ENCODE data around the gene PRPF19. TPM values are rescaled to one million over a fixed set of nuclear protein-coding genes. Genes with fewer than 3 reads are reported as not detected.

The PRPF19 gene
- total RNA-seq, 1 donor: 41.5 TPM

GRCh38 chr11:60890696-60891095 lies 15.7 kb downstream of the PRPF19 start:
- DNase-seq (ENCODE audit: low read depth): no peak
- TF ChIP-seq CTCF (IDR thresholded peaks at IDR 0.05; ENCODE audit: insufficient read depth, low read depth, low read length): no peak
- no peak overlapping the region for H3K4me3 ChIP-seq (ENCODE audit: low read depth, low read length)

DNA sequence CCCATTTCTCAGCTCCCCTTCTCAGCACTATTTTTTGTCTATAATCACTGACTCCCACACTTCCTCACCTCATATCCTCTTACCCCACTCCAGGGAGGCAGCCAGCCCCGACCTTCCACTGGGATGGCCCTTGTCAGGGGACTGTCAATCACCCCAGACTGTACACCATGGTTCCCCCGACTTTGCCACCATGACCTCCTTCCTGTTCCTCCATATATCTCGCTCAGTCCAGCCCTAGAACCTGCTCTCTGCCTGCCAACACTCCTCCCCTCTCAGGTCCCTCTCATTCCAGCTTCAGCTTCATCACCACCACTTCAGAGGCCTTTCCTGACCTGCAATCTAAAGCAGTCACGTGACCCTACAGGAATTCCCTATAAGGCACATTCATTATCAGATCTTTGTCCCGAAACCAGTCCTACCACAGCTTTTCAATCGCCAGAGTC lies 16.5 kb downstream of the PRPF19 start:
- TF ChIP-seq CTCF (IDR thresholded peaks at IDR 0.05; ENCODE audit: insufficient read depth, low read depth, low read length): no peak
- H3K4me3 ChIP-seq (ENCODE audit: low read depth, low read length): no peak overlapping the region
- DNase-seq (ENCODE audit: low read depth): no peak

GRCh38 chr11:60887556-60887955 lies 18.8 kb downstream of the PRPF19 start:
- no peak overlapping the region for H3K4me3 ChIP-seq (ENCODE audit: low read depth, low read length)
- peak; percentile 76 for TF ChIP-seq CTCF (IDR thresholded peaks at IDR 0.05; ENCODE audit: insufficient read depth, low read depth, low read length)
- DNase-seq (ENCODE audit: low read depth): peak; percentile 53

DNA sequence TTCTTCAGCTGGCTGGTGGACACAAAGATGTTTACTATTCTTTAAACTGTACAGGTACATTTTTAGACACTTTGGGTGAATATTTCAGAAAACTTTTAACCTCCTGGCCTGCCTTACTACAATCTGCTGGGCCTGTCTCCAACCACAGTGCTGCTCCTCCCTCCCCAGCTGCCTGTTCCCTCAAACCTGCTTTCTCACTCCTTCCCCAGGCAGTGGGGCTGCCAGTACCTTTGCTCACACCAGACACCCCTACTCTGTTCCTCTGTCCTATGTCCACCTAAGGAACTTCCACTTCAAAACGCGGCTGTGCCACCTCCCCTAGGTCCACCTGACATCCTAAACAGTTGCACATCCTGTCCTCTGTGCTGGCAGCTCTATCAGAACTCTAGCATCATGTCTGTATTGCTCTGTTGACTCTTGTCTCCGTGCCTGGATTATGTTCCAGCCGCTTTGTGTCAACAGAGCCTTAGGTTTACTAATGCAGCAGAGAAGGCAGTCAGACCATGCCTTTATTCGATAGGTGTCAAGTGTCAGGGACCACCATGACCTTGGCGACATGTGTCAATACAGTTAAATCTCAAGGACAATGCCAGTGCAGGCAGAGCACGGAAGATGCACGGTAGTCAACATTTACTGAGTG lies 25.6 kb downstream of the PRPF19 start:
- no peak for TF ChIP-seq CTCF (IDR thresholded peaks at IDR 0.05; ENCODE audit: insufficient read depth, low read depth, low read length)
- no peak overlapping the region for H3K4me3 ChIP-seq (ENCODE audit: low read depth, low read length)
- no peak for DNase-seq (ENCODE audit: low read depth)

GRCh38 chr11:60879971-60880588 lies 26.3 kb downstream of the PRPF19 start:
- no peak for TF ChIP-seq CTCF (IDR thresholded peaks at IDR 0.05; ENCODE audit: insufficient read depth, low read depth, low read length)
- no peak for DNase-seq (ENCODE audit: low read depth)
- H3K4me3 ChIP-seq (ENCODE audit: low read depth, low read length): no peak overlapping the region

DNA sequence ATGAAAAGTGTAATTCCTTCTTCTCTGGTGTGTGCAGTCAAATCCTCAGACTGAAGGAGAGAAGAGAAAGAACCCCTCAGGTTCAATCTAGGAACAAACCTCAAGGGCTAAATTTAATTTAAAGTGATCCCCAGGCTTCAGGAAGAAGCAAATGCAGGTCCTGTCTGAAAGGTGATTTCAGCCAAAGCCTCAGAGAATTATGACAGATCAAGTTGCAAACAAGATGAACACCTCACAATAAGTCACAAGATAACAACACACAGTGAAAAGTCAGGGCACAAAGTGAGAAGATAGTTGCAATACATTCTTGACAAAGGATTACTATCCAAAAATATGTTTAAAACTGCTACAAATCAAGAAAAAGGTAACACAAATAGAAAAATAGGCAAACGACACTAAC lies 27.3 kb downstream of the PRPF19 start:
- no peak for TF ChIP-seq CTCF (IDR thresholded peaks at IDR 0.05; ENCODE audit: insufficient read depth, low read depth, low read length)
- no peak for DNase-seq (ENCODE audit: low read depth)
- no peak overlapping the region for H3K4me3 ChIP-seq (ENCODE audit: low read depth, low read length)

All from fibroblast of villous mesenchyme (primary cell).